ENCODE results near the gene PTPN13.

Gene PTPN13

DNA sequence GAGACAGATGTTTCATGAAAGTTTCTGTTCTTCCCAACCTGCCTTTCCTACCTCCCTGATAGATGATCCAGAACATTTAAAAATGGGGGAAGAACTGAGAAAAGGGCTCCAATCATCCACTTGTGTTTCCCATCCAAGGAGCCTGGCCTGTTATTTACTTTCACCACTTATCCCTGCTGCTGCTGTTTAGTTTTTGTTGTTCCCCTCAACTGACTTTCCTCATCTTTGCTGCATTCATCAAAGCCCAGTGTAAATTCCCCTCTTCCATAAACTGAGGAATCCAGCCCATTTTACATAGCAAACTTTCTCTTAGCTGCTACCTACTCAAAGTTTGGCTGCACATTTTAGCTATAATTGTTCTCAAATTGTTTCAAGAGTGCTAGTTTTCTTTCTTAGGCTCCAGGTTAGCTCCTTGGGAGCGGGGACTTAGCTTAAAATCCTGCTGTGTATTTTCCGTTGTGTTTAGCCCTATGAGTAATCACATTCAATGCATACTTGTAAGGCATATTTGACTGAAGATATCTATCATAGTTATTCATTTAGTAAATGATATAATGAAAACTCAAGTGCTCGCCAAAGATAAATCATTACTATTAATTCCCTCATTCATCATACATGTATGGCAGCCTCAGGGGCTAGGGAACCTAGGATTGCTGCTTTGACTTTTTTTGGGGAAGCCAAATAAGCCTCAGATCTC lies 1.4 kb upstream of the PTPN13 start:
- DNase-seq (ENCODE audit: low read depth in 2 of 3, low spot score in 2 of 3) = no peak

DNA sequence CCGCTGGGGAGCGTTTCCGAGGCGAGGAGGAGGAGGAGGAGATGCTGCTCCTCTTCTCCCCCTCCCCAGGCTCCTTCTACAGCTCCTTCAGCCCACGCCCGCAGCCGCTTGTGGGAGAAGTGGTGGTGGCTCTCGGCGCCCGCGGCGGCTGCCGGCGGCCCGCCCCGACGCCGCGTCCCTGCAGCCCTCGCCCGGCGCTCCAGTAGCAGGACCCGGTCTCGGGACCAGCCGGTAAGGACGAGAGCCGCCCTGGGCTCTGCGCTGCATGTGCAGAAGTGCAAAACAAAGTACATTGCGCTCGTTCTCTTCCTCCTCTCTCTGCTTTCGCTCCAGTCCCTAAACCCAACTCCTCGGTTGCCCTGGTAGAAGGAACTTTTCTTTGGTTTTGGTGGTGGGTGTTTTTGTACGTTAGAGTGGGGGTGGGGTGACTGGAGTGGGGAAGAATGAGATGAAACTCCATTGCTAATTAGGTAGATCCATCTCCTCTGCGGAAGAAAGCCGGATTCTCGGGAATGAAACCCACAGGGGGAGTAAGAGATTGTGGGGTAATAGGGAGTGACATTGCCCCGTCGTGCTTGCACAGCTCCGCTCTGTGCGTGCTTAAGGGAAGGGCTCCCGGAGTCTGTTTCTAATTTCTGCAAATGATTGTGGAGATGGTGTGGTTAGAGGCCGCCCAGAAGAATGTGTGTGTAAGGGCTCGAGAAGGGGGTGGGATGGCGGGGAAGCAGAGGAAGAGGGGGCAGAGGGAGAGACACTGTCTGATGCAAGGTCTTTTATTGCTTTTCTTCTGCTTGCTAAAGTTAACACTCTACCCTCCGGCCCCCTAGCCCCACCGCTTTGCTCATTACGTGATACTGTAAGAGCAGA lies 677 bp downstream of the PTPN13 start:
- DNase-seq (ENCODE audit: low read depth in 2 of 3, low spot score in 2 of 3) = no peak

DNA sequence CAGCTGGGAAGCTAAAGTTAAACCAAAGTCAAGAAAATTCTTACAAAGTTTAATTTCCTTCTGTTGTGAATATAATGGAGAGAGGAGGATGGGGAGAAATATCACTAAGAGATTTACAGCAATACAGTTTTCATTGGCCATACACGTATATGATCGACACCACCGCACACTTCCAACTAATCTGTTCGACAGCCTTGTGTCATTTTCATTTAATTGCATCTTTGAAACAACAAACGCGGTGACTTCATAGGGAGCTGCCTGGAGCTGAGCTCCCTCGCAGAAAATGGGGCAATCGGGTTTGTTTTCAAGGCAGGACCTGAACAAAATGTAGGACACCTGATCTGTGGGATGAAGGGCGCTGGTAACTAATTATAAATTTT lies 1.3 kb downstream of the PTPN13 start:
- DNase-seq (ENCODE audit: low read depth in 2 of 3, low spot score in 2 of 3) = no peak

DNA sequence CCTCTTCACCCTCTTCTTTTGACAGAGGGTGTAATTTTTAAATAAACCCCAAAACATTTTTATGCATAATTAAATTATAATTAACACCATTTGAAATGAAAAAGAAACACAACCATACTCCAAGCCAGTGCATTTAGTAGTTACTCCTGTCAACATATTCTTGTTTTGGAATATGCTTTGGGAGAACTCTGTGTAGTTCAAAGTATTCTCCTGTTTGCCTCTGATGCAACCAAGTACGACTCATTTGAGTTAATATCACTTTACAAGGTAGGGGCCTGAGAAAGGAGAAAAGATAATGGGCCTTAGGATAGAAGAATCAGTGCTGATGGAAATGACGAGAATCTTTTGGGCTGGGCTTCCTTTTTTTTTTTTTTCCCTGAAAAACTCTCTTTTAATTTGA lies 2.7 kb downstream of the PTPN13 start:
- no peak for DNase-seq (ENCODE audit: low read depth in 2 of 3, low spot score in 2 of 3)

DNA sequence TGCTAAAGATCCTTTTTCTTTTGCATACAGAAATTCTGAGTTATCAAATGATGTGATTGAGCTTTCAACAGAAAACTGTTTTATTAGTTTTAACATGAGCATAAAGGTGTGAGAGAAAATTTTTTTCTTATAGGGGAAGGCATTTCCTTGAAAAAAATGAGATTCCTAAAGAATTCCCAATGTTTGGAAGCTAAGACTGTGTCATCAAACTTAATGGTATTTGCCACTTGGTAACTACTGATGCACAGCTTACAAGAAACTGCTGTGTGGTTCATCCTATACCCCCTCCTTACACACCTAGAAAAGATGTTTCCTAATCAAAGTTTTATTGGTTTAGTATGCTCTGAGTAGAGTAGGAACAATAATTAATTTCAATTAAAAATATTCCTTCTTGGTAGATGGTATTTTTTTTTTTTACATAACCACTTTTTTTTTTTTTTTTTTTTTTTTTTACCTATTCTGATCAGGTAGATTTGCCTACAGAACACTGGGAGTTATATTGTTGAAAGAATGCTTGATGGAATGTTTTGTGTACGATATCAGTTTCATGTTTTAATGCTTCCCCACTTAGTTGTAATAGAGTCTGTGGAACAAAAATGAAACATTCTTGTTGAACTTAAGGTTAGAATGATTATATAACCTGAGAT lies 6.0 kb downstream of the PTPN13 start:
- no peak for DNase-seq (ENCODE audit: low read depth in 2 of 3, low spot score in 2 of 3)

DNA sequence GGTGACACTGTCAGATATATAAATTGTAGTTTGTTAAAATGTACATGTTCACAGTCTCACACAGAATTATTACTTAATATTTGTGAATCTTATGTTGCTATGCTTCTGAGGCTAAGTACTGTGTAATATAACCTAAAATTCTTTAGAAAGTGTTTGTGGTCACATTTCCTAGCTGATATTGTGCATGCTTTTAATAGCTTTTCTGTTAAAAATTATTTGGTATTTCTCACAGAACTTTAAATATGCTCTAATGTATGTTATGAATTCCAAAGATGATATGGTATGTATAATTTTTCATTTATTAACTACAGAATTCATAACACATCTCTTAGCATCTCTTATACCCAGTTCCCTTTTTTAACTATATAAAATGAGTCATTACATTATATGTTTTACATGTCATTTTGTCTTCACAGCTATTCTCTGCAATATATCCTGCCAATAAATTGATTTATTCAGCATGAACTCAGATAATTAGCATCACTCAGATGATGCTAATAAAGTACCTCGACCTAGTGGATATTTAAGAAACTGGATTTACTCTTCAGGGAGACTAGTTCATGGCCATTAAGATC lies 9.3 kb downstream of the PTPN13 start:
- DNase-seq (ENCODE audit: low read depth in 2 of 3, low spot score in 2 of 3) = no peak

DNA sequence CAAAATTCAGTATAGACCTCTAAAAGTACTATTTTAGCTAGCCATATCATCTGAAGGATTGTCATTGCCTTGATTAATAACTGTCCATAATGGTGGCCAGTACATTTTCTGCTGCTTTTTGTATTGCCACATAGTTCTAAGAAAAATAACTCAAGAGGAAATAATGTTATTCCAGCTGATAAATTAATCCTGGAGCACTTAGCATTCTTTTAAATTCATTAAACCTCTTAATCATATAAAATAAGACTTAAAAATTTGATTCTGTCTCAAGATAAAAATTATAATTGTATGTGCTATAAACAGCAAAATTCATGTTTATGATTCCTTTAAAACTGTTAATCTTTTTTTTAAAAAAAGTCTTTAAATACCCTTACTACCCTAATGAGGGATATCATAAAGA lies 12.7 kb downstream of the PTPN13 start:
- no peak for DNase-seq (ENCODE audit: low read depth in 2 of 3, low spot score in 2 of 3)

DNA sequence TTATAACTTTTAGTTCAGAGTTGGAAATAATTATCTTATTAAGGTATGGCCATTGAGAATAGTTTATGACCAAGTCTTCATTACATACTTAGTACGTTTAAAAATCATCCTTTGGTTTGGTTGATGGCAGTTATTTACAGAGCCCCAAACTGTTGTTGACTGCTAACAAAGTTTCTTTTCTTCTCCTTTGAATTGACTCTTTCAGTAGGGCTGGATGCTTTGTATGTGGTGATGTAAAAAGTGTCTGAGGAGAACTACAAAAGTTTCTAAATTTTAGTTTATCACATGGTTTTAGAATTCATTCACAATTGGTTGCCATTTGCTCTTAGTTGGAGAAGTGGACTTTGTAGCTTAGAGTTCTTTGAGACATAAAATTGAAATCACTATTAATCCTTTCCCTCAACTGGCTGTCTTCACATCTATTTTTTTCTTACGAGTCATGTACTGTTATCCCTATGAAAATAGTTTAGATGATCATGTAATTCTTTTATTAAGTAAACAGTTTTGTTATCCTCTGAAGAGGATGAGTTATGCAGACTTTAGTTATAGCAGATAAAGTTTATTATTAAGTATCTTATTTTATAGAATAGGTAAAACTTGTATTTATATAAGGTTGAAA lies 14.8 kb downstream of the PTPN13 start:
- DNase-seq (ENCODE audit: low read depth in 2 of 3, low spot score in 2 of 3) = no peak

DNA sequence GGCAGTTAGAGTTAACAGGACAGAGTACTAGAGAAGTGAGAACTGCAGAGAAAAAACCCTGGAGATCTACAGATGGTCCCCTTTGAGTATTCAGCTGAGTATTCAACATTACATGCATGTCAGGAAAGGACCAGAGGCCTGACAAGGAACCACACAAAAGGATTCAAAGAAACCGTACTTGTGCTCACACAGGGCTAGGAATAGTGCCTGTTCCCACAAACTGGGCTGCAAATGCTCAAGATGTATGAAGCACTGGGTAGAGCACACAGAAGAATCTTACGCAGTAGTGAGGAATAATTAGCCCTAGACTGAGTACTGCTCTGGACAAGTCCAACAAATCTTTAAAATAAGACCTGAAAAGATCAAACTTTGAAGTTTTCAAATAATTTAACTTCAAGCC lies 17.6 kb downstream of the PTPN13 start:
- DNase-seq (ENCODE audit: low read depth in 2 of 3, low spot score in 2 of 3) = no peak

DNA sequence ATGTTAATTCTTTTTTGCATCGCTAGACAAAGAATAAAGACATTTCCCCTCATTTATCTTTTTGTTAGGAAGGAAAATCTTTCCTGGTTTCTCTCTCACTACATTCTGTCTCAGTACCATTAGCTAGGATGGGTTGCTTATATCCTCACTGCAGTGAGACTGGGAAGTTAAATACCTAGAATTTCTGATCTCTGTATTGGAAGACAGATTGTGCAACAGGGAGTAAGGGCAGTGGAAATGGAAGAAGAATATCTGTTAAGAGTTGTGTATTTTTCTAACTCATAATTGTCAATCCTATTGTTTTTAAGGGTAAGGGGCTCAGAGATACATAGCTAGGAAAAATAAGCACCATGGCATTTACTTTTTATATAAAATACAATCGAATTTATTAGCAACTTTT lies 19.6 kb downstream of the PTPN13 start:
- no peak for DNase-seq (ENCODE audit: low read depth in 2 of 3, low spot score in 2 of 3)

DNA sequence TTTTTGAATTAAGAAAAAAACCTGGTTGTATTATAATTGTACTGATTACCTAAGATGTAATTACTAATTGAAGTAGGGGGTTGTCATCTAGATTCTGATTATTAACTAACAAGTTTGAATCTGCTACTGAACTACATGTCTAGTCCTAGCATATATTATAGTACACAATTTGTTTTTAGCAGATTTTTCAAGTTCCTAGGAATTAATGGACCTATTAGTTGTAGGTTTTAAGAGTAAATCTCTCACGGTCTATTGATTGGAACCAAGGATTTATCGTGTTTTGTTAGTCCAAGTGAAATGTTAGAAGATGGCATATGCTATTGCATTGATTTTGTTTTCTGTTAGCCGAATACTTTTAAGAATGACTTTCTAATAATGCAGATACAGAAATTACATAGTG lies 20.8 kb downstream of the PTPN13 start:
- DNase-seq (ENCODE audit: low read depth in 2 of 3, low spot score in 2 of 3) = no peak

DNA sequence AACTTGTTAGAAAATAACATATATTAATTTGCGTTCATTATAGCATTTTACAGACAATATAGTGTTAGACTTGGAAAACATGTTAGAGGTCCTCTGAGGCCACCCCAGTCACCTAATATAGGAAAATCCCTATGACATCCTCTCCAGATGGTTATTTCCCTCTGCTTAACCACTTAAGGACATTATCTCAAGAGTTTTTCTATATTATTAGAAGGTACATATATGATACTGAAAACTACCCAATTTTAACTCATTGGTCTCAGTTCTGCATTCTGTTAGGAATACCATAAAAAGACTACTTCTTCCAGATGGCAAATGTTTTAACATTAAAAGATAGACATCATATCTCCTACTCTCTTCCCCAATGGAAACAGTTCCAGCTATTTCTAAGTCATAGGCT lies 21.4 kb downstream of the PTPN13 start:
- no peak for DNase-seq (ENCODE audit: low read depth in 2 of 3, low spot score in 2 of 3)

DNA sequence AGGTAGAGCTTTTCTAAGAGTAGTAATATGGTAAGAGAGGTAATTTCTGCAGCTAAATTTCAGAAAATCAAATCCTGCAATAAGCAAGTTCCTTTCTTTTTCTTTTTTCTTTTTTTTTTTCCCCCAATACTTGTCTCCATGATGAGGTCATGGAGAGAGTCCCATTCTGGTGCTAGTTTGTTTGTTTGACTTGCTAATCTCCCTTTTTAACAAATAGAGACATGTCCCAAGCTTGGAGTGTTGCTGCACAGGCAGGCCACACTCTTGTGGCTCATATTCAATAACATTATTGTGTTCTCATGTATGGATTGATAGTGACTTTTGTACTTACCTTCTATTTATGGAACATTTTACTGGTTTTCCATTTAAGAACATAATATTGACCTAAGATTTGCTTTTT lies 25.5 kb downstream of the PTPN13 start:
- DNase-seq (ENCODE audit: low read depth in 2 of 3, low spot score in 2 of 3) = no peak

DNA sequence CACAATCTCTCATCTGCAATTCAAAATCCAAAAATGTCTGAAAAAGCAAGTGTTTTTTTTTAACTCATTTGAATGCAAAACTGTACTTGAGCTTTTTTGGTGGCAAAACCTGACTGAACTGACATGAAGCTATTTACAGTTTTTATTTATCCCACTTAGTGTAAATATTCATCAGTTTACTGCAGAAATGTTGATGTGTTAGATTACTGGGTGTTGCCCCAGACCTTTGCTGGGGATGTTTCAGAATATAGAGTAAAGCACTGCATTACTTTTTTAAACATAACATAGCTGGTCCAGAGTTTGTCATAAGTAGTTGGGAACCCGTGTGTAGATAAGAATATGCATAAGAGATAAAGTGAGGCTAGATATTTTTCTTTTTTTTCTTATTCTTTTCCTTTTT lies 27.3 kb downstream of the PTPN13 start:
- no peak for DNase-seq (ENCODE audit: low read depth in 2 of 3, low spot score in 2 of 3)

DNA sequence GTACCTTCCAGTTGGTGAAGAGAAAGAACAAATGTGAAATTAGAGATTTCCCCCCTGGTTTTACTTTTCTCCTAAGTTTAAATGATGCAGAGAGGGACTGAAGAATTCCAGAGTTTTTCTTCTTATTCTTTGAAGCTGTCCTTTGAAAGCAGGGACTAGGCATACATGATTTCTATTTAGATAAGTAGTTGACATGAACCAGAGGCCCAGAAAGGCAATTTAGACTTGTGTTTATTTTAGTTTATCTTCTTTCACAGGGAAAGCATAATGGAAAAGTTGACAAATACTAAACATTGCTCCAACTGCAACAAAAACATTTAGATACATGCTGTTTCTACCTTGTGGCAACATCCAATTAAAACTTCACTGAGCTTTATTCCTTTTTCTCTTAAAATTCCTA lies 32.0 kb downstream of the PTPN13 start:
- no peak for DNase-seq (ENCODE audit: low read depth in 2 of 3, low spot score in 2 of 3)

DNA sequence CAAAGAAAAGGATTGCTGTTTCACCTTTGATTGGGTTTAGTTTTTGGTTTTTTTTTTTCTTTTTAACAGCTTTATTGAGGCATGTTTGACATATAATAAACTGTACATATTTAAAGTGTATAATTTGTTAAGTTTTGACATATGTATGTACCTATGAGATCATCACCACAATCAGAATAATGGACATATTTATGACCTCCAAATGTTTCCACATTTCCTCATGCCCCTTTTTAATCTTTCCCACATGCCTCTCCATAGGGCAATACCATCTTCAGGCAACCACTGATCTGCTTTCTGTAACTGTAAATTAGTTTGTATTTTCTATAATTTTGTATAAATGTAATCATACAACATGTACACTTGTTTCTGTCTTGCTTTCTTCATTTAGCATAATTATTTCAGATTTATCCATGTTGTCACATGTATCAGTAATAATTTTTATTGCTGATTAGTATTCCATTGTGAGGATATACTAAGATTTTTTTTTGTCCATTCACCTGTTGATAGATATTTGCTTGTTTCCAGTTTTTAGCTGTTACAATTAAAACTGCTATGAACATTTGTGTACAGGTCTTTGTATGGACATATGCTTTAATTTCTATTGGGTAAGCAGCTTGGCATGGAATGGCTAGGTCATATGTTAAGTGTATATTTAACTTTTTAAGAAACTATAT lies 33.5 kb downstream of the PTPN13 start:
- no peak for DNase-seq (ENCODE audit: low read depth in 2 of 3, low spot score in 2 of 3)

DNA sequence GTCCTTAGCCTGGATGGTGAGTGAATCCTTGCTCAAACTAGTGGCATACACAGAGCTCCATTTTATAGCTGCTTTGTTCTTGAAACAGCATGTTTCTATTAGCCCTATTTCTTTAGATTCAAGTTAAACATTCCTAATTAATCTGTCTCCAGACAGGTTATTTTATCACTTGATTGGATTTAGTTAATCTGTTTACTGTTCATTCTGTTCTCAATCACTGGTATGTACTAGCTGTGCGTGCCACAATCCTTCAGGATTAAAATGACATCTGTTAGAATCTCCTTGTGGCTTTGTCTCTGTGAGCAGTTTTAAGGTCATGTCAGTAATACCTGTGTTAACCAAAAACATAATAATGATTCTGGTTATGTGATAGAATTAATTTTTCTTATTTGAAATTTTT lies 36.5 kb downstream of the PTPN13 start:
- no peak for DNase-seq (ENCODE audit: low read depth in 2 of 3, low spot score in 2 of 3)

DNA sequence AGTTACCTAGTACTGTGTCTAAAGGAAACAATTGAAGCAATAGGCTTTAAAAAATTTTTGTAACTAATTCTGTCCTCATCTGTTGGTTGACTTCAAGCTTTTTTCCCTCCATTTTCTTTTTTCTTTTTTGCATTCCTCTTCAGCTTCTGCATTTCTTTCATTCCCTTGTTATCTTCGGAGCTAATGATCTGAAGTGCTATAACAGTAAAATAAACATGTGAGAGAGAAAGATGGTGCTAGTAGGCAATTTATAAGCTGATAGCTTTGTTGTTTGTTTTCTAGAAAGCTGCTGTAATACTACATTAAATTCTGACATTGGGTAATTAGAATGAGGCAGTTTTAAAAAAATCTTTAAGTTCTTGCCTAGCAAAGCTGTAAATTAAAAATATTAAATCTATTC lies 37.1 kb downstream of the PTPN13 start:
- DNase-seq (ENCODE audit: low read depth in 2 of 3, low spot score in 2 of 3) = no peak

DNA sequence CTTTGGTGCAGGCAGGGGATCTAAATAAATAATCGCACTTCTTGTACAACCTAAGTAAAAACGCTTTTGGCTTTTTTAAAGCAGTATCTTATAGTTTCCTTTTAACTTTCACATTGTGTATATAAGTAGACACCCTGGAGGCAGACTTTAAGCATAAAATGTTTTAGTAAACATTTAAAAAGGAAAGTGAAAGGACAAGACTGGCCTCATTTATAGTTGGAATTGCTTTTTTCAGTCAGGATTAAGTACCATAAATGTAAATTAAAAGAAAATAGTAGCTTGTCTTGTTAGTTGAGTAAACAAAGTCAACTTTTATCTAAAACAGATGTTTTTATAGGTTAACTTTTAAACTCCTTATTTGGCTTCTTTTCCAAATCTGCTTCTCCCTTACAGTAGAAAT lies 39.7 kb downstream of the PTPN13 start:
- DNase-seq (ENCODE audit: low read depth in 2 of 3, low spot score in 2 of 3) = no peak

DNA sequence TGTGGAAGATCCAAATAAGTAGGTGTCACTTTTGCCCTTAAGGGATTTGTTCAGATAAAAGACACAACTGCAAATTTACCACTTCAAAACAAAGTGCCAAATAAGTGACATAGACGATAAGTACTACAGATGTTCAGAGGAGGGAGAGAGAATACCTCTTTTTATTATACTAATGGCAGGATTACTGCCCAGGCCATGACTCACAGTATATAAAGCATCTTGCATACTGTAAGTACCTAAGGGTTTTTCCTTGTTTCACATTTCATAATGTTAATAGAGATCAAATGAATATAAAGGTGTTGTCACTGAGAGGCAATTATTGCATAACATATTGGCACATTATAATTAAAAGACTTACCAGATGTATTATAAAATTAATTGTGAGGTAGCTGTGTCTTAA lies 46.4 kb downstream of the PTPN13 start:
- DNase-seq (ENCODE audit: low read depth in 2 of 3, low spot score in 2 of 3) = no peak

DNA sequence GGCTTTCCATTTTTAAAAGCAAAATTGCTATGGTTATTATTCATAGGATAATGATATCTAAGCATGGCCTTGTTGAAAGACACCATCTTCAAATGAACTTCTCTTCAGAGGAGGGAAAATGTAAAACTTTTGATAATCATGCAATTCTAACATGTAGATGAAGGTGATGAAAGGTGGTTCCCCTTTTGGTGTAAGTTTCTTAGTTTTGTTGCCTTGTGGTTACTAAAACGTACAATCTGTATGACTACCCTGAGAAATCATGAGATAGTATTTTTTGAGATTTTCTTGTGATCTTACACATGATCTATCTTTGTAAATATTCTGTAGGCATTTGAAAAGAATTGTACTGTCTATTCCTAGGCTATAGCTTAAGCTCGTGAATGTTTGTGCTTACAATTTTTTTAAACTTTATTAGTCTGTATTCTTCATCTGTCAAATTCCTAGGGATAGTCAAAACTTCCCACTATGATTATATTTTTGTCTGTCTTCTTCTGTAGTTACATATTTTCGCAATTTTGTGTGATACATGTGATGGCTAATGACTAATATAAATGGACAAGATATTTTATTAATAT lies 47.5 kb downstream of the PTPN13 start:
- DNase-seq (ENCODE audit: low read depth in 2 of 3, low spot score in 2 of 3) = no peak

All from activated CD8-positive, alpha-beta memory T cell treated with anti-CD3 and anti-CD28 coated beads for 48 hours (primary cell).